Measurements from ENCODE around the gene CYB5RL.

CYB5RL gene

GRCh38 chr1:54204199-54204598, 4.4 kb upstream of the CYB5RL start:
- TF ChIP-seq CTCF (IDR thresholded peaks at IDR 0.05; ENCODE audit: insufficient read depth, low read length, poor library complexity, severe bottlenecking), result no peak
- no peak overlapping the region for H3K4me3 ChIP-seq (replicated peaks; ENCODE audit: low read depth, low read length)
- H3K27me3 ChIP-seq (replicated peaks; ENCODE audit: control insufficient read depth, insufficient read depth, low read length), result no peaks in the 10 kb centered on the region
- no peak for DNase-seq (ENCODE audit: extremely low read depth, insufficient read length)
- H3K36me3 ChIP-seq (ENCODE audit: control insufficient read depth, insufficient read depth, low read length), result peaks cover 7% of the 10 kb centered on the region

GRCh38 chr1:54200519-54200997, 728 bp upstream of the CYB5RL start:
- Histone ChIP-seq H3K36me3 (ENCODE audit: control insufficient read depth, insufficient read depth, low read length) (peaks cover 4% of the 10 kb centered on the region), H3K27me3 (replicated peaks; ENCODE audit: control insufficient read depth, insufficient read depth, low read length) (no peaks in the 10 kb centered on the region), H3K4me3 (replicated peaks; ENCODE audit: low read depth, low read length) (peak overlapping the region; percentile 81)
- TF ChIP-seq CTCF (IDR thresholded peaks at IDR 0.05; ENCODE audit: insufficient read depth, low read length, poor library complexity, severe bottlenecking), result no peak
- no peak for DNase-seq (ENCODE audit: extremely low read depth, insufficient read length)

GRCh38 chr1:54199151-54199764, 572 bp downstream of the CYB5RL start:
- peaks cover 6% of the 10 kb centered on the region for H3K36me3 ChIP-seq (ENCODE audit: control insufficient read depth, insufficient read depth, low read length)
- DNase-seq (ENCODE audit: extremely low read depth, insufficient read length), result no peak
- H3K4me3 ChIP-seq (replicated peaks; ENCODE audit: low read depth, low read length), result peak overlapping the region; percentile 81
- H3K27me3 ChIP-seq (replicated peaks; ENCODE audit: control insufficient read depth, insufficient read depth, low read length), result no peaks in the 10 kb centered on the region
- TF ChIP-seq CTCF (IDR thresholded peaks at IDR 0.05; ENCODE audit: insufficient read depth, low read length, poor library complexity, severe bottlenecking), result no peak

GRCh38 chr1:54193453-54193852, 6.4 kb downstream of the CYB5RL start:
- no peak for TF ChIP-seq CTCF (IDR thresholded peaks at IDR 0.05; ENCODE audit: insufficient read depth, low read length, poor library complexity, severe bottlenecking)
- Histone ChIP-seq H3K27me3 (replicated peaks; ENCODE audit: control insufficient read depth, insufficient read depth, low read length) (no peaks in the 10 kb centered on the region), H3K4me3 (replicated peaks; ENCODE audit: low read depth, low read length) (no peak overlapping the region), H3K36me3 (ENCODE audit: control insufficient read depth, insufficient read depth, low read length) (peaks cover 9% of the 10 kb centered on the region)
- DNase-seq (ENCODE audit: extremely low read depth, insufficient read length), result no peak

- no peak overlapping the region for H3K4me3 ChIP-seq (replicated peaks; ENCODE audit: low read depth, low read length)
- H3K36me3 ChIP-seq (ENCODE audit: control insufficient read depth, insufficient read depth, low read length), result peaks cover 9% of the 10 kb centered on the region
- H3K27me3 ChIP-seq (replicated peaks; ENCODE audit: control insufficient read depth, insufficient read depth, low read length), result no peaks in the 10 kb centered on the region
- DNase-seq (ENCODE audit: extremely low read depth, insufficient read length), result no peak
- no peak for TF ChIP-seq CTCF (IDR thresholded peaks at IDR 0.05; ENCODE audit: insufficient read depth, low read length, poor library complexity, severe bottlenecking)
These were observed 8.3 kb downstream of the CYB5RL start for GRCh38 chr1:54191525-54191924.

GRCh38 chr1:54190526-54190925, 9.3 kb downstream of the CYB5RL start:
- no peaks in the 10 kb centered on the region for H3K27me3 ChIP-seq (replicated peaks; ENCODE audit: control insufficient read depth, insufficient read depth, low read length)
- no peak for DNase-seq (ENCODE audit: extremely low read depth, insufficient read length)
- no peak overlapping the region for H3K4me3 ChIP-seq (replicated peaks; ENCODE audit: low read depth, low read length)
- peaks cover 9% of the 10 kb centered on the region for H3K36me3 ChIP-seq (ENCODE audit: control insufficient read depth, insufficient read depth, low read length)
- no peak for TF ChIP-seq CTCF (IDR thresholded peaks at IDR 0.05; ENCODE audit: insufficient read depth, low read length, poor library complexity, severe bottlenecking)
